BJ (cell line): ENCODE data around the gene DOCK1. TPM values are rescaled to one million over a fixed set of nuclear protein-coding genes. Genes with fewer than 3 reads are reported as not detected.

Source experiments
- CTCF ChIA-PET: fragments of 350-600 bp; formaldehyde crosslinking; extraction: SDS; loops from one replicate; lab custom pipeline; 2021; ENCODE audit warnings: antibody characterized with exemption, inconsistent platforms; lab: Yijun Ruan, JAX
- POLR2A ChIA-PET: fragments of 300-600 bp; sonication (Branson Sonifier 250); formaldehyde crosslinking; extraction: SDS; loops from one replicate; lab custom pipeline; 2021; ENCODE audit warnings: antibody characterized with exemption; lab: Charles Lee
- DNase-seq: peaks from one replicate; pipeline ENCODE4 v3.0.0-alpha.2; 2011; ENCODE audit warnings: low read depth
- H3K27me3 ChIP-seq: 2 replicates; pipeline ENCODE4 v1.6.0; 2011; ENCODE audit warnings: low read length; ENCODE audit not compliant: control insufficient read depth, insufficient read depth
- H3K36me3 ChIP-seq: 2 replicates; pipeline ENCODE4 v1.5.1; 2011; ENCODE audit warnings: low read length; ENCODE audit not compliant: control insufficient read depth, insufficient read depth
- H3K4me3 ChIP-seq: 2 replicates; pipeline ENCODE4 v1.5.1; 2011; ENCODE audit warnings: low read depth, mild to moderate bottlenecking, control low read depth, low read length
- polyA plus RNA-seq: library from polyadenylated mRNA; depleted of rRNA; stranded (reverse); fragments of >200 nt; gene quantifications from 2 replicates; pipeline ENCODE4 v1.2.3, GENCODE V29; 2011
- TF ChIP-seq, protein P1 (sequence below): IDR thresholded peaks from 2 replicates; pipeline ENCODE4 v1.5.1; 2011; ENCODE audit warnings: low read depth, mild to moderate bottlenecking, control low read depth, inconsistent platforms, low read length, moderate library complexity; ENCODE audit not compliant: insufficient read depth

The DOCK1 gene
- polyA plus RNA-seq, 1 experiment = 20.0 TPM

DNA sequence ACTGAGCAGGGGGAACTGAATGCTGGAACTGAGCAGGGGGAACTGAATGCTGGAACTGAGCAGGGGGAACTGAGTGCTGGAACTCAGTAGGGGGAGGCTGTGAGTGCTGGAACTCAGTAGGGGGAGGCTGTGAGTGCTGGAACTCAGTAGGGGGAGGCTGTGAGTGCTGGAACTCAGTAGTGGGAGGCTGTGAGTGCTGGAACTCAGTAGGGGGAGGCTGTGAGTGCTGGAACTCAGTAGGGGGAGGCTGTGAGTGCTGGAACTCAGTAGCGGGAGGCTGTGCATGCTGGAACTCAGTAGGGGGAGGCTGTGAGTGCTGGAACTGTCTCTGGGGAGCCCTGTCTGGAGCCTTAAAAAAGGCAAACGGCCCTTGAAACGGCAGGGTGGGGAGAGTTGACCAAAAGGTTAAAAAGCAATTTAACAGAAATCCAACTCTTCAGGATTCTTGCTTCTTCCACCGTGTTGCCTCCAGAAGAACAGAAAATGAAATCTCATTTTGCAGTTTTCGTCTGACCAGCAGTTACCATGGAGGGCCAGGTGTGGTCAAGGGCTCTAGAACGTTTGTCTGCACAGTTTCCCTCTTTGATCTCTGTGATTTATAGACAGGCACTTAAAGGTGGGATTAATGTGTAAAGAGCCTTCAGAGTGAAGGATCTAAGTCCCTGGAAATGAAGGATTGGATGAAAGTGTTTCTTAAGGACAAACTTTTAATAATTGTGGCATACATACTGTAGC is 19.1 kb downstream of the DOCK1 start:
- ChIA-PET CTCF (no interaction called here), POLR2A (no interaction called here)
- Histone ChIP-seq H3K27me3 (no peaks in the 10 kb centered on the region), H3K4me3 (no peak overlapping the region), H3K36me3 (peaks cover 9% of the 10 kb centered on the region)
- TF ChIP-seq, protein P1, sequence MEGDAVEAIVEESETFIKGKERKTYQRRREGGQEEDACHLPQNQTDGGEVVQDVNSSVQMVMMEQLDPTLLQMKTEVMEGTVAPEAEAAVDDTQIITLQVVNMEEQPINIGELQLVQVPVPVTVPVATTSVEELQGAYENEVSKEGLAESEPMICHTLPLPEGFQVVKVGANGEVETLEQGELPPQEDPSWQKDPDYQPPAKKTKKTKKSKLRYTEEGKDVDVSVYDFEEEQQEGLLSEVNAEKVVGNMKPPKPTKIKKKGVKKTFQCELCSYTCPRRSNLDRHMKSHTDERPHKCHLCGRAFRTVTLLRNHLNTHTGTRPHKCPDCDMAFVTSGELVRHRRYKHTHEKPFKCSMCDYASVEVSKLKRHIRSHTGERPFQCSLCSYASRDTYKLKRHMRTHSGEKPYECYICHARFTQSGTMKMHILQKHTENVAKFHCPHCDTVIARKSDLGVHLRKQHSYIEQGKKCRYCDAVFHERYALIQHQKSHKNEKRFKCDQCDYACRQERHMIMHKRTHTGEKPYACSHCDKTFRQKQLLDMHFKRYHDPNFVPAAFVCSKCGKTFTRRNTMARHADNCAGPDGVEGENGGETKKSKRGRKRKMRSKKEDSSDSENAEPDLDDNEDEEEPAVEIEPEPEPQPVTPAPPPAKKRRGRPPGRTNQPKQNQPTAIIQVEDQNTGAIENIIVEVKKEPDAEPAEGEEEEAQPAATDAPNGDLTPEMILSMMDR = no peak
- no peak for DNase-seq

DNA sequence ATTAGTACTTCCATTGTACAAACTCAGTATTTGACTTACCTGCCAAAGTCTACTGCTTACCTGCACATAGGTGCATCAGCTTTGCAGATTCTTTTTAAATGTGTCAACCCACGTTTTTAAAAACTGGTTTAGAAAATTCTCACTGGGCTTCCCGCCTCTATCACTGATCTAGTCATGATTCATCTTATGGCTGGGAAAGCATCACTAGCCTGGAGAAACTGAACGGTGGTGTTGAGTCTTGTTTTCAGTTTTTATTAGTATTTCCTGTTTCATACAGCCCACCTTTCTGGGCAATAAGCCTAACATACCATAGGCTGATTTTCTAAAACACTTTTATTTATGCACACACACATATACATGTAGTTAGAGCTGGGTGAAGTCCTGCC is 19.7 kb downstream of the DOCK1 start:
- POLR2A ChIA-PET = no interaction called here
- CTCF ChIA-PET = no interaction called here

GRCh38 chr10:126926568-126926967 is 21.3 kb downstream of the DOCK1 start:
- ChIA-PET POLR2A (interaction anchor here (0.6 kb wide), 1 partner anchor 12 kb away, joined by 5 read pairs; no protein-coding TSS in a partner anchor), CTCF (no interaction called here)
- Histone ChIP-seq H3K27me3 (no peaks in the 10 kb centered on the region), H3K36me3 (peaks cover 9% of the 10 kb centered on the region), H3K4me3 (no peak overlapping the region)
- TF ChIP-seq, protein P1 = no peak
- DNase-seq = no peak

More for the DNA sequence above, 19.7 kb downstream of the DOCK1 start:
- TF ChIP-seq, protein P1 = no peak
- DNase-seq = no peak
- Histone ChIP-seq H3K36me3 (peaks cover 9% of the 10 kb centered on the region), H3K4me3 (no peak overlapping the region), H3K27me3 (no peaks in the 10 kb centered on the region)

DNA sequence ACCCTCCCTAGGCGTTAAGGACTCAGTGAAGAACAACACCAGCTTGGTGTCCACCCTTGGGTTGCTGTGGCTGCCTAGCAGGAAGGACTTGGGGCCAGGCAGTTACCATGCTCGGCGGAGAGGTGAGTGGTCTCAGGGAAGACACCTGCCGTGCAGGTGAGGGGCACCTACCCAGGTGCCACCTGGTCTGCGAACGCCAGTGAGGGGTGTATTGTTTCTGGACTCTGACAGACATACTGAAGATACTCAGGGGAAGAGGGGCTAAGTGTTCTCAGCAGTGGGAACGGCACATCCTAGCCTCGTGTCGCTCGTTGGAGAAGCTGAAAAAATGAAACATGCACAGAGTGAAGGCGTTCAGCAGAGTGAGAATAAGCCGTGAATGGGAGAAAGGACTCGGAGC is 22.6 kb downstream of the DOCK1 start:
- H3K36me3 ChIP-seq = peaks cover 9% of the 10 kb centered on the region
- H3K27me3 ChIP-seq = no peaks in the 10 kb centered on the region
- POLR2A ChIA-PET = no interaction called here
- DNase-seq = no peak
- no peak overlapping the region for H3K4me3 ChIP-seq
- TF ChIP-seq, protein P1 = no peak
- CTCF ChIA-PET = interaction anchor here (1.9 kb wide), 1 partner anchor 13 kb away, joined by 5 read pairs; no protein-coding TSS in a partner anchor

DNA sequence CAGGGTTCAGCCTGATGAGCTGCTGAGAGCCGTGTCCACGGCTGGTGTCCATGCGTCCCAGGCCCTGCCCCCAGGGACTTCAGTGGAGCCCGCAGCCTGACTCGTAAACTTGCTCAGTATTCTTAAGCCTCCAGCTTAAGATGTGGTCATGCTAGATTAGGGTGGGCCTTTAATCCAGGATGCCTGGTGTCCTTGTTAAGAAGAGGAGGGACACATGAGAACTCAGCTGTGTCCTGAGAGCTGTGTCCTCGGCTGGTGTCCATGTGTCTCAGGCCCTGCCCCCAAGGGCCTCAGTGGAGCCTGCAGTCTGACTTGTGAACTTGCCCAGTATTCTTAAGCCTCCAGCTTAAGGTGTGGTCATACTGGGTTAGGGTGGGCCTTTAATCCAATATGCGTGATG is 23.0 kb downstream of the DOCK1 start:
- TF ChIP-seq, protein P1 = no peak
- no peak for DNase-seq
- Histone ChIP-seq H3K27me3 (no peaks in the 10 kb centered on the region), H3K36me3 (peaks cover 9% of the 10 kb centered on the region), H3K4me3 (no peak overlapping the region)
- POLR2A ChIA-PET = no interaction called here
- CTCF ChIA-PET = interaction anchor here (1.9 kb wide), 1 partner anchor 13 kb away, joined by 5 read pairs; no protein-coding TSS in a partner anchor
